Activated naive CD4-positive, alpha-beta T cell (primary cell): ENCODE measurements around the gene SEMA3B.
A peak's percentile ranks its signal among the peaks of the same experiment; 100 is the strongest.
"Not testable (repeated sequence)": the region's sequence is repeated elsewhere in the genome, so short reads cannot be mapped to it uniquely, and the experiment has no call there.

Experiments
- DNase-seq, 4 experiments: peaks; one replicate each; lab custom pipeline; 2025; lab: John Stamatoyannopoulos, UW

SEMA3B gene

GRCh38 chr3:50237754-50238548, 31.0 kb upstream of the SEMA3B start:
- peak; percentile 53 to 82 (median 71) for DNase-seq

DNA sequence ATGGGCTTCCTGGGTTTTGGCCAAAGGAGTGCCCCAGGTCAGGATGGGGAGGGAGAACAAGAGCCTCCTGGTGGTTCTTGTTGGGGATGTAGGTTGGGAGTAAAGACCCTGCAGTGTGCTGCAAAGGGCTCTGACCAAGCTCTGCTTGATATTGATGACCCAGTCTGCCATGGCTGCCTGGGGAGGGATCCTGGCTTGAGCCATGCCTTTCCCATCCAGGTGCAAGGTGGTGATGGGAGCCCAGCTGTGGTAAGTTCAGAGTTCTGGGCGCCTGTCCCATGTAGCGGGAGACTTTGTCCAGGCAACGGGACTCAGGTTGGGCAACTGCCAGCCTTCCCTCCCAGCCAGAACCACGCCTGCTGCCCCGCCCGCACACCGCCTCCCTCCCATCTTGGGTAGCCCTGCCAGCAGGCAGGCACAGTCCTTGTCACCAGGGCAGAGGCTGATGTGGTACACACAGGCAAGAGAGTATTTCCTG, 30.4 kb upstream of the SEMA3B start:
- no peak for DNase-seq

DNA sequence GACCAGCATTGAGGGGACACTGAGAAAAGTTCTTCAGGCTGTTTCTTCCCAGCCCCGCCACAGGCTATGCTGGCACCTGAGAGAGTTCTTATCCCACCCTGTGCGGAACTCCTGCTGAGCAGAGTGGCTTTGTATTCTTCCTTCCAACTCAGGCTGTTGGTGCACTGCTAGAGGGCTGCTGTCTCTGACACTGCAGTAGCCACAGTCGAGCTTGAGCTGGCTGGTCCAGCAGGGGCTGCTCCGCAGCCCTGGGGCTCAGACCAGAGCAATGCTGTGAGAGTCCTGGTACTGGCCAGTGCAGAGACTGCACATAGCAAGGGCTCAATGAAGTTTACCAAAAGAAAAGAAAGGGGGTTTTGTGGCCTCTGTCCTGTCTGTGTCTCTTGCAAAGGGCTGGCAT, 29.3 kb upstream of the SEMA3B start:
- DNase-seq: no peak

GRCh38 chr3:50241163-50241562, 27.8 kb upstream of the SEMA3B start:
- no peak for DNase-seq

DNA sequence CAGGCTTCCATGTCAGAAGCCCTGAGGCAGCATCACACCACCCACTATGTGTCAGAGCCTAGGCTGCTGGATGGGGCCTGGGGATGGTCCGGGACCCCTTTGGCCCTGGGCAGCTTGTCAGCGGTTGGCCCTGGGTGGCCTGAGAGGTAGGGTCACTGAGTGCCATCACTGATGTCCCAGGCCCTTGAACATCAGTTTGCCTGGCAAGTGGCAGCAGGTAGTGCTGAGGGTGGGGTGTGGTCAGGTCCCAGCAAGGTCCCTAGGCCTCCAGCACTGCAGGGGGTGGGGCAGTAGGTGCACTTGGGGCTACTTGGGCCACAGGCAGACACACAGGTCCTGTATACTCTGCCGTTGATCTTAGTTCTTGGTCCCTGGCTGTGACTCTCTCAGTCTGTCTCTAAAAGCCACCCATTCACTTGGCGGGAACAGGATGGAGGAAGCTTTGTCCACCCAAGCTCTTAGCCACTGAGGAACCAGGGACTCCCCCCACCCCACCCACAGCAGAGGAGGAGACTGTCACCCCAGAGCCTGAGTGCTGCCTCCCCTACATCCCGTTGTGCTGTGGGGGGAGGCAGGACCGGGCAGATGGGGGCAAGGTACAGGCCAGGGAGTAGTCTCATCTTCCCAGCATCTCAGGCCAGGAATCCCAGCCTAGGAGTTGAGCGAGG, 27.1 kb upstream of the SEMA3B start:
- no peak for DNase-seq

DNA sequence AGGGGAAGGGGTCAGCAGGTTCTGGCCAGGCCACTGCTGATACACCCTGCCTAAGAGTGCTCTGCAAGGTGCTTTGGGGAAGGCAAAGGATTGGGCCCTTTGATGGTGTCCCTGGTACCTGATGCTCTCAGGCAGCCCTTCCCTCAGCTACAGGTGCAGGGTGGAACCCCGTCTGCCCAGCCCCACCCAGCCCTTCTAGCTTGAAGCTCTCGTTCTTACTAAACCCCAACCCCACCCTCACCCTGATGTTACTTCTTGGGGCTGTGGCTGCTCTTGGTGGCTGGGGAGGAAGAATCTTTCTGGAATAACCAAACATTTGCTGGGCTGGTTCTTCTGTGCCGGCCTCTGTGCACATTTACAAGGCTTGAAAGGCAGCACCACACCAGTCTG, 26.6 kb upstream of the SEMA3B start:
- no peak for DNase-seq

DNA sequence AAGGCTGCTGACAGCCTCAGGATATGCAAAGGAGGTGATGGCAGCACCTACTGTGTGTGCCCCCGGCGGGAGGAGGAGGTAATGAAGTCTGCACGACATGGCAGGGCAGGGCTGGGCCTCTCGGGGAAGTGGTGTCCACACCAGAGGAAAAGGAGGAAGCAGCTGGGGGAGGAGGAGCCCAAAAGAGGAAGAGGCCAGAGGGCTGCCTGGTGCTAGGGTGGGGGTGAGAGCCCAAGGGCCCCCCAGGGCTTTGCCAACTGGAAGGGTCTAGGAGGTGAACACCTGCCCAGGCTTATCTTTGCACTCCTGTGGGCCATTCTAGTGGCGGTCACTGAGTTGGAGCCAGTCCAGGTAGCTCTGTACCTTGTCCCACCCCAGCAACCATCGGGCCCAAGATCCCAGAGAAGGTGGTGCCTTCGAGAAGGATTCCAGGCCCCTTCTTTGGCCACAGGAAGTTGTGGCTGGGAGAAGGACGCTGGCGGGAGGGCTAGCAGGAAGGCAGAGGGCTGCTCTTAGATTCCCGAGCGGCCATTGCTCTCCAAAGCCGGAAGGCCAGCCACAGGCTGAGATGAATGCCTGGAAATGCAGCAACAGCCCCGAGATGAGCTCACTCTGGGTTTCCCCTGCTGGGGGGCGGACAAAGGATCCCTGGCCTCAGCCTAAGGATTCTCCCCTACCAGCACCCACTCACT, 25.9 kb upstream of the SEMA3B start:
- DNase-seq: no peak

GRCh38 chr3:50243543-50243895, 25.4 kb upstream of the SEMA3B start:
- no peak for DNase-seq

DNA sequence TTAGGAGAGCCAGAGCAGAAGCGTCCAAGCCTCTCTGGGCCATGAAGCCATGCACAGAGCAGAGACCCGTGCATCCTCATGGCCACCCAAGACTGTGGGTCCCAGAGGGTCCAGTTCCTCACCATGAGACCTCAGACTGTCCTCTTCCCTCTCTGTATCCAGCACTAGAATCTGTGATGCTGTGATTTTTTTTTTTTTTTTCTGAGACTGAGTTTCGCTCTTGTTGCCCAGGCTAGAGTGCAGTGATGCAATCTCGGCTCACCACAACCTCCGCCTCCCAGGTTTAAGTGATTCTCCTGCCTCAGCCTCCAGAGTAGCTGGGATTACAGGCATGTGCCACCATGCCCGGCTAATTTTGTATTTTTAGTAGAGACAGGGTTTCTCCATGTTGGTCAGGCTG, 24.1 kb upstream of the SEMA3B start:
- DNase-seq: not testable (repeated sequence)

- DNase-seq: no peak
These were observed 23.6 kb upstream of the SEMA3B start for GRCh38 chr3:50245251-50245745.

- peak; percentile 87 to 97 (median 97) for DNase-seq
These were observed 23.0 kb upstream of the SEMA3B start for GRCh38 chr3:50245831-50246516.

GRCh38 chr3:50246517-50246954, 22.4 kb upstream of the SEMA3B start:
- DNase-seq: peak; percentile 33 to 64 (median 42)

GRCh38 chr3:50248387-50248786, 20.6 kb upstream of the SEMA3B start:
- no peak for DNase-seq

GRCh38 chr3:50249457-50249856, 19.5 kb upstream of the SEMA3B start:
- no peak for DNase-seq

- no peak for DNase-seq
These were observed 18.4 kb upstream of the SEMA3B start for GRCh38 chr3:50250514-50250913.

- no peak for DNase-seq
These were observed 17.7 kb upstream of the SEMA3B start for GRCh38 chr3:50251220-50251619.

- no peak for DNase-seq
These were observed 14.2 kb upstream of the SEMA3B start for GRCh38 chr3:50254577-50255250.

GRCh38 chr3:50255251-50255615, 13.7 kb upstream of the SEMA3B start:
- no peak for DNase-seq

DNA sequence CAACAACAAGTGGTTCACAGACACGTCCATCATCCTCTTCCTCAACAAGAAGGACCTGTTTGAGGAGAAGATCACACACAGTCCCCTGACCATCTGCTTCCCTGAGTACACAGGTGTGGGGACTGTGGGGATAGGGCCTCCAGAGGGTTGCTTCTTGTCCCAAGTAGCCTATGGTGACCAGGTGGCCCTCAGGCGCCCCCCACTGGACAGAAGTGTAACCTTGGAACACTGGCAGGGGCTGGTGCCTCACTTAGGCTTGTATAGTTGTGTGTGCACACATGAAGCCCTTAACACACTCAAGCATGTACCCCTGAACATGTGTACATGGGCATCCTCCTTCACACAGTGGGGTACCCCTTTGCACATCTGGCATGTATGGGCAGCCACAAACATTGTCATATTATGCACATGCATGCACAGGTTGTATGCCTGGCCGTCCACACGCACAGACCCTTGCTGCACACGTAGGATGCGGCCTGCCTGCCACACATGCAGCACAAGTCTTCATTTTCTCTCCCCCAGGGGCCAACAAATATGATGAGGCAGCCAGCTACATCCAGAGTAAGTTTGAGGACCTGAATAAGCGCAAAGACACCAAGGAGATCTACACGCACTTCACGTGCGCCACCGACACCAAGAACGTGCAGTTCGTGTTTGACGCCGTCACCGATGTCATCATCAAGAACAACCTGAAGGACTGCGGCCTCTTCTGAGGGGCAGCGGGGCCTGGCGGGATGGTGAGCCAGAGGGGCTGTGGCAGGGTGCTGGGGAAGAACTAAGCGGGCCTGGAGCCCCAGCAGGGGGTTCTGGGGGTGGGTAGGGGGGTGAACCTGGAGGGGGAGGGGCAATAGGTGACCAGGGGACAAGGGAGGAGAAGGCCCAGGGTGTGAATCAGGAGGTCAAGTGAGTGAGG, 11.7 kb upstream of the SEMA3B start:
- peak in 1 of 4 experiments; percentile 24 for DNase-seq

DNA sequence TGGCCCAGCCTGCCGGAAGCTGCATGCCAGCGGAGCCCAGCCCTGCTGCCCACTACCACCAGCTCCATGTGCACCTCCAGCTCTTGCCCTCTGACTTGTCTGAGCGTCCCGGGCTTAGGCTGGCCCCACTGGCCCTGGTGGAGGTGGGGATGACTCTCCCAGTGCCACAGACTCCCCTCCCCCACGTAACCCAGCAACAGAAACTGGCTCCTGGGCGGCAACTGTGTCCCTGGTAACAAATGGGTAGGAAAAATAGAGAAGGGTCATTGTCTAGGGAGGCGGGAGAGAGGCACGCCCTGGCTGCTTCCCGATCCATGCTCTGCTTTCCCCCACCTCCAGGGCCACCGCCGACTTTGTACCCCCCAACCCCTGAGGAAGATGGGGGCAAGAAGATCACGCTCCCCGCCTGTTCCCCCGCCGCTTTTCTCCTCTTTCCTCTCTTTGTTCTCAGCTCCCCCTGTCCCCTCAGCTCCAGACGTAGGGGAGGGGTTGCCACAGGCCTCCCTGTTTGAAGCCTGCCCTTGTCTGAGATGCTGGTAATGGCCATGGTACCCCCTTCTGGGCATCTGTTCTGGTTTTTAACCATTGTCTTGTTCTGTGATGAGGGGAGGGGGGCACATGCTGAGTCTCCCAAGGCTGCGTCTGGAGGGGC, 10.8 kb upstream of the SEMA3B start:
- DNase-seq: no peak
